ENCODE data around the gene NIP7. TPM values are rescaled to one million over a fixed set of nuclear protein-coding genes. Genes with fewer than 3 reads are reported as not detected.

Gene NIP7
- total RNA-seq, 1 experiment from 2014 or later: 72.8 TPM

- no peak overlapping the region for H3K4ac ChIP-seq (ENCODE audit: low read depth, low read length)
- H3K27ac ChIP-seq (ENCODE audit: insufficient read length, low read depth, low read length): no peak overlapping the region
- H3K18ac ChIP-seq (ENCODE audit: insufficient read length, low read depth, low read length): no peak overlapping the region
- H3K79me2 ChIP-seq (ENCODE audit: insufficient read depth, low read length): peaks cover 5% of the 10 kb centered on the region; the same call in 1 of the 2 replicates
- no peak overlapping the region for H3K56ac ChIP-seq (ENCODE audit: insufficient read length, low read depth, low read length)
- H3K9me3 ChIP-seq (ENCODE audit: control insufficient read depth, low read depth, low read length): no peaks in the 10 kb centered on the region
- H3K9me3 Mint-ChIP-seq: no peaks in the 10 kb centered on the region
- H3K23ac ChIP-seq (ENCODE audit: insufficient read length, low read depth, low read length): no peak overlapping the region
- no peaks in the 10 kb centered on the region for H3K27me3 ChIP-seq (ENCODE audit: insufficient read depth, low read length)
- no peak overlapping the region for H3K9ac ChIP-seq (ENCODE audit: extremely low read depth, insufficient read length, low read length)
- no peaks in the 10 kb centered on the region for H4K20me1 ChIP-seq (ENCODE audit: control insufficient read depth, insufficient read depth, insufficient read length)
- H2AFZ ChIP-seq (ENCODE audit: low read length): no peak overlapping the region
- H4K8ac ChIP-seq (replicated peaks; ENCODE audit: insufficient read length, low read depth, low read length): no peak overlapping the region
- H3K36me3 Mint-ChIP-seq (ENCODE audit: insufficient read depth in 1 of 3, low read depth in 3 of 3): peaks cover 19 to 29% (median 26%) of the 10 kb centered on the region in 3 experiments
- no peak overlapping the region for H2BK5ac ChIP-seq (ENCODE audit: insufficient read length, low read length)
- H3K4me3 Mint-ChIP-seq: peak overlapping the region; percentile 85 to 86
- DNase-seq: no peak
- H3K14ac ChIP-seq (ENCODE audit: insufficient read depth, low read length): no peak overlapping the region
- H3K23me2 ChIP-seq (ENCODE audit: insufficient read length, low read depth, low read length, poor library complexity, severe bottlenecking): peaks cover 2% of the 10 kb centered on the region
- no CpG with 5 or more reads among the region's 1 CpG for WGBS (ENCODE audit: extremely low coverage, insufficient read length, low lambda C conversion rate)
- H3K27ac Mint-ChIP-seq: no peak overlapping the region
- H2BK12ac ChIP-seq (ENCODE audit: insufficient read length, low read depth, low read length): no peak overlapping the region
- no peak overlapping the region for H4K5ac ChIP-seq (ENCODE audit: insufficient read length, low read depth, low read length)
- H2BK120ac ChIP-seq (ENCODE audit: low read depth, low read length, poor library complexity, severe bottlenecking): no peak overlapping the region
- peaks cover 4 to 8% of the 10 kb centered on the region in 2 experiments; a peak in 3 of 4 replicates for H3K4me1 Mint-ChIP-seq
- H3K79me1 ChIP-seq (ENCODE audit: insufficient read depth, low read depth, low read length, poor library complexity, severe bottlenecking): peaks cover 8% of the 10 kb centered on the region
- no peak overlapping the region for H4K91ac ChIP-seq (ENCODE audit: insufficient read length, low read depth, low read length)
- no peak for TF ChIP-seq CTCF (conservative IDR thresholded peaks at IDR 0.05)
- H3T11ph ChIP-seq (ENCODE audit: low read length): no peak overlapping the region
- no peaks in the 10 kb centered on the region for H3K4me1 ChIP-seq (ENCODE audit: insufficient read depth, low read length)
- H2BK20ac ChIP-seq (ENCODE audit: low read depth, low read length, poor library complexity, severe bottlenecking): no peak overlapping the region
- no peak overlapping the region for H2AK5ac ChIP-seq (ENCODE audit: insufficient read length, low read length)
- no peaks in the 10 kb centered on the region for H3K27me3 Mint-ChIP-seq (ENCODE audit: low read depth)
- no peak overlapping the region for H3K4me2 ChIP-seq (ENCODE audit: insufficient read depth, insufficient read length, low read length)
- no peak overlapping the region for H2BK15ac ChIP-seq (ENCODE audit: low read depth, low read length)
Observed at GRCh38 chr16:69386596-69386995, 47.0 kb downstream of the NIP7 start.

Other genes starting within 250 kb of the NIP7 start
- gene HAS3, start 234.1 kb upstream of the NIP7 start, total RNA-seq (2021): 98.4 and 100 TPM in 2 replicates
- gene CHTF8, start 207.2 kb upstream of the NIP7 start, total RNA-seq (2021): 168 and 181 TPM in 2 replicates
- 94.0 and 96.3 TPM in 2 replicates for gene UTP4, start 207.1 kb upstream of the NIP7 start, total RNA-seq (2021)
- gene SNTB2, start 152.6 kb upstream of the NIP7 start, total RNA-seq (2021): 16.8 and 20.2 TPM in 2 replicates
- 27.1 and 28.3 TPM in 2 replicates for gene VPS4A, start 28.4 kb upstream of the NIP7 start, total RNA-seq (2021)
- gene PDF, start 9.2 kb upstream of the NIP7 start, total RNA-seq (2021): 36.3 and 36.4 TPM in 2 replicates
- gene COG8, start 208 bp upstream of the NIP7 start, total RNA-seq (2021): 52.3 and 55.3 TPM in 2 replicates
- 0.31 TPM in 1 of 2 replicates, not detected in the other for gene TMED6, start 12.0 kb downstream of the NIP7 start, total RNA-seq (2021)
- gene TERF2, start 46.2 kb downstream of the NIP7 start, total RNA-seq (2021): 51.0 and 51.7 TPM in 2 replicates
- 126 and 132 TPM in 2 replicates for gene CYB5B, start 84.8 kb downstream of the NIP7 start, total RNA-seq (2021)
- gene NFAT5, start 226.2 kb downstream of the NIP7 start, total RNA-seq (2021): 16.7 and 21.0 TPM in 2 replicates

Measured in H9 (cell line).